ENCODE data around the gene DQX1. TPM values are rescaled to one million over a fixed set of nuclear protein-coding genes. Genes with fewer than 3 reads are reported as not detected.

The DQX1 gene
- total RNA-seq, 1 experiment from 2014 or later, result 1.3 TPM

- TF ChIP-seq PREB (CRISPR knock-in tag; IDR thresholded peaks at IDR 0.05; ENCODE audit: borderline replicate concordance) (no peak), FOXK1 (CRISPR knock-in tag; IDR thresholded peaks at IDR 0.05) (no peak)
Observed at GRCh38 chr2:74544634-74545033, 18.6 kb upstream of the DQX1 start (continued).

- DNase-seq (ENCODE audit: low spot score) (no peak), ATAC-seq (no peak)
- Mint-ChIP-seq H3K9me3 (no peaks in the 10 kb centered on the region), H3K27me3 (ENCODE audit: low read depth) (peaks cover 23% of the 10 kb centered on the region), H3K4me3 (no peak overlapping the region), H3K4me1 (peaks cover 5% of the 10 kb centered on the region), H3K36me3 (no peaks in the 10 kb centered on the region), H3K27ac (no peak overlapping the region)
- ChIA-PET CTCF (no interaction called here), POLR2A (no interaction called here)
- no peak for TF ChIP-seq CTCF (IDR thresholded peaks at IDR 0.05)
- no peak for TF ChIP-seq TCF7 (CRISPR knock-in tag; IDR thresholded peaks at IDR 0.05; ENCODE audit: low read depth)
- TF ChIP-seq GTF2I (CRISPR knock-in tag; conservative IDR thresholded peaks at IDR 0.05), result no peak
- TF ChIP-seq HMGA2 (CRISPR knock-in tag; IDR thresholded peaks at IDR 0.05), result no peak
- no peak for TF ChIP-seq KAT7 (CRISPR knock-in tag; IDR thresholded peaks at IDR 0.05; ENCODE audit: borderline replicate concordance)
- no peak for TF ChIP-seq ZSCAN18 (CRISPR knock-in tag; IDR thresholded peaks at IDR 0.05)
- TF ChIP-seq E2F1 (CRISPR knock-in tag; IDR thresholded peaks at IDR 0.05), result no peak
- TF ChIP-seq PREB (CRISPR knock-in tag; IDR thresholded peaks at IDR 0.05; ENCODE audit: borderline replicate concordance), result no peak
- no peak for TF ChIP-seq E2F4 (CRISPR knock-in tag; IDR thresholded peaks at IDR 0.05; ENCODE audit: borderline replicate concordance, low read depth)
- TF ChIP-seq AFF4 (CRISPR knock-in tag; IDR thresholded peaks at IDR 0.05; ENCODE audit: borderline replicate concordance), result no peak
- TF ChIP-seq NFE2L1 (CRISPR knock-in tag; IDR thresholded peaks at IDR 0.05), result no peak
- no peak for TF ChIP-seq CDX4 (CRISPR knock-in tag; IDR thresholded peaks at IDR 0.05; ENCODE audit: borderline replicate concordance)
- no peak for TF ChIP-seq OVOL2 (CRISPR knock-in tag; IDR thresholded peaks at IDR 0.05; ENCODE audit: borderline replicate concordance)
- no peak for TF ChIP-seq ZNF671 (CRISPR knock-in tag; IDR thresholded peaks at IDR 0.05)
- TF ChIP-seq STAT6 (CRISPR knock-in tag; conservative IDR thresholded peaks at IDR 0.05; ENCODE audit: low read depth), result no peak
- no peak for TF ChIP-seq SOX15 (CRISPR knock-in tag; IDR thresholded peaks at IDR 0.05)
- TF ChIP-seq ZNF512 (CRISPR knock-in tag; IDR thresholded peaks at IDR 0.05; ENCODE audit: borderline replicate concordance), result no peak
Observed at GRCh38 chr2:74542978-74543377, 16.9 kb upstream of the DQX1 start.

Data from WTC11 (cell line).